Skin epidermis (tissue), 12 donors: ENCODE measurements around the gene GALNT10.

Source experiments
- H3K27ac ChIP-seq, 21 experiments: fragments of 200-600 bp; sonication (generic) in 11 of 21; one replicate each; pipeline ENCODE4 v1.5.0; 2020; ENCODE audit warnings: mild to moderate bottlenecking in 3 of 21, inconsistent platforms in 2 of 21, moderate library complexity in 2 of 21
- H3K4me3 ChIP-seq, 7 experiments: fragments of 200-600 bp; sonication (generic) in 2 of 7; one replicate each; pipeline ENCODE4 v1.5.0; 2020; ENCODE audit warnings: inconsistent platforms in 2 of 7, mild to moderate bottlenecking in 2 of 7, moderate library complexity in 1 of 7

The GALNT10 gene

GRCh38 chr5:154309805-154310204, 119.3 kb downstream of the GALNT10 start:
- Histone ChIP-seq H3K4me3 (no peak overlapping the region), H3K27ac (no peak overlapping the region)

GRCh38 chr5:154311362-154311761, 120.8 kb downstream of the GALNT10 start:
- Histone ChIP-seq H3K27ac (no peak overlapping the region), H3K4me3 (no peak overlapping the region)

- H3K27ac ChIP-seq, result no peak overlapping the region
- no peak overlapping the region for H3K4me3 ChIP-seq
Measured at GRCh38 chr5:154312000-154312399, 121.5 kb downstream of the GALNT10 start.

GRCh38 chr5:154312576-154312975, 122.0 kb downstream of the GALNT10 start:
- H3K4me3 ChIP-seq, result no peak overlapping the region
- H3K27ac ChIP-seq, result no peak overlapping the region

DNA sequence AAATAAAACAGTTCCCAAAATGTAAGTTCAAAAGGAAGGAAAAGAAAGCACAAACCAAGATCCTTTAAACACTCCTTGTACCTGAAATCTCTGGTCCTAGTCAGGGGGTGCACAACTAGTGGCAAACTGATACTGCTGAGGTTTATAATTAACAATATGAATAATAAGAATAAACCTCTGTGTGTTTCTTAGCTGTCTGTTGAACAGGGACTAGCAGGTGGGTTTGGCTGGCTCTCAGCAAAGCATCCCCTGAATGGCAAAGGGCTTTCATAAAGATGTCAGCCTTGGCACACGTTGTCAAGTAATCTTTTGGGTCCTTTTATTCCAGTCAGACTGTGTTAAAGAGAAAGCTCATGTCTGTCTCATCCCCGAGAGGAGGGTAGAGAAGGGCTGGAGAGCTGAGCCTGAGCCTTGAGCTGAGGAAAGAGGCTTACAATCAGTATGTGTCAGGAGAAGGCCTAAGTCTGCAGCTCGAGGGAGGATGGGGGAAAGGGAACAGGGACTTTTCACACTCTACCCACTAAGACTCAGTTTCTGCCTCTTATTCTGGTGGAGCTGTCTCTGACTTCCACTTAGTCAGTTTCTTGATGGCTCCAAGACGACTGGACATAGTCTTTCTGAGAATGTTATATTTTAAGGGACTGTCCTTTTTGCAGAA, 123.0 kb downstream of the GALNT10 start:
- Histone ChIP-seq H3K4me3 (no peak overlapping the region), H3K27ac (no peak overlapping the region)

DNA sequence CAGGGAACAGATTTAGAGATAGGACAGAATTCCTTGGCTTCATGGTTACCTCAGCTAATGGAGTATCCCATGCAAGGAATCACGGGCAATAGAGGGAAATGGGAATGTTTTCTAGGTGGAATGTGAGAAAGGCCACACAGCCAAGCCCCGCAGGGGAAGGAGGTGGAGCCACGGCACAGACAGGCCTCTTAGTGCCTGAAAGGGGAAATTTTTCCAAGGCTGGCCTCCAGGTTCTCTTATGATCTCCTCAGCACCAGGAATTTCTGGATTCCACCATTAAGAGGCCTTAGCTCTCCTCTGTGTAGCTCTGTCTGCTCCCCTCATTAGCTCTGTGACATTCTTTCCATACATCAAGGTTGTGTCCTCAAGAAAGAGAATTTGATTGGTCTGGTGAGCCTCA, 124.7 kb downstream of the GALNT10 start:
- Histone ChIP-seq H3K27ac (no peak overlapping the region), H3K4me3 (no peak overlapping the region)

- Histone ChIP-seq H3K27ac (no peak overlapping the region), H3K4me3 (no peak overlapping the region)
Measured at GRCh38 chr5:154315756-154316155, 125.2 kb downstream of the GALNT10 start.

GRCh38 chr5:154316223-154316935, 125.8 kb downstream of the GALNT10 start:
- no peak overlapping the region for H3K27ac ChIP-seq
- no peak overlapping the region for H3K4me3 ChIP-seq

DNA sequence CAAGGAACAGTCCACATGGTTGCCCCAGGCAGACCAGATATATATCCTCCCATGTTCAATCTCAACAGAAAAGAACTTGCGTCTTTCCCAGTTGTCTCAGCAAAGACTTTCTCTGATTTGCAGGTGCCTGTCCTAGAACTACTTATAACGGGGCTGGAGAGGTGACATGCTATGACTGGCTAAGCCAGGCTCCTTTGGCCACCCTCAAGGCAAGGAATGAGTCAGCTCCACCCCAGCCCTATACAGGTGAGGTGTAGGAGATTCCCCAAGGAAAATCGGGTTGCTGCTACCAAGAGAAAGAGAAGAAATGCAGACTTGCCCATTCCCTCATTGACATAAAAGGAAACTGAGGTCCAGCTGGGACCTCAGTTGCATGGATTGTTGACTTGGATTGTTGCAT, 127.4 kb downstream of the GALNT10 start:
- no peak overlapping the region for H3K27ac ChIP-seq
- no peak overlapping the region for H3K4me3 ChIP-seq

DNA sequence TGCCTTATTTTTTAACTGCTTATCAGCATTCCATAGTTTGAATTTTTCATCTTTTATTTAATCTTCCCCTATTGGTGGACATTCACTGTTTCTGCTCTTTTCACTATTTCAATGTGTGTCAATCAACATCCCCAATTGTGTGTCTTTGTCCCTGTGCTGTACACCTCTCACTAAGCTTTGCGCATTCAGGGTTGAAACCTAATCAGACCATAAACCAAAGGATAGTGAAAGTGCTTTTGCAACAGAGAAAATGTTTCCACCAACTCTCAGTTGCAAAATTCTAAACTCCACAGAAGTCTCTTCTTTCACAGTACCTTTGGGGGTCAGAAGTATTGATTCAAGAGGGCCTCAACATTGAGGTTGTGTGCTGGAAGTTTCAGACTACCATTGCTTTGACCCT, 128.2 kb downstream of the GALNT10 start:
- Histone ChIP-seq H3K4me3 (no peak overlapping the region), H3K27ac (no peak overlapping the region)

- H3K4me3 ChIP-seq, result no peak overlapping the region
- no peak overlapping the region for H3K27ac ChIP-seq
Measured at GRCh38 chr5:154319736-154320135, 129.2 kb downstream of the GALNT10 start.

- no peak overlapping the region for H3K27ac ChIP-seq
- H3K4me3 ChIP-seq, result no peak overlapping the region
Measured at GRCh38 chr5:154320224-154321089, 129.9 kb downstream of the GALNT10 start.

GRCh38 chr5:154321546-154321945, 131.0 kb downstream of the GALNT10 start:
- no peak overlapping the region for H3K27ac ChIP-seq
- H3K4me3 ChIP-seq, result no peak overlapping the region

DNA sequence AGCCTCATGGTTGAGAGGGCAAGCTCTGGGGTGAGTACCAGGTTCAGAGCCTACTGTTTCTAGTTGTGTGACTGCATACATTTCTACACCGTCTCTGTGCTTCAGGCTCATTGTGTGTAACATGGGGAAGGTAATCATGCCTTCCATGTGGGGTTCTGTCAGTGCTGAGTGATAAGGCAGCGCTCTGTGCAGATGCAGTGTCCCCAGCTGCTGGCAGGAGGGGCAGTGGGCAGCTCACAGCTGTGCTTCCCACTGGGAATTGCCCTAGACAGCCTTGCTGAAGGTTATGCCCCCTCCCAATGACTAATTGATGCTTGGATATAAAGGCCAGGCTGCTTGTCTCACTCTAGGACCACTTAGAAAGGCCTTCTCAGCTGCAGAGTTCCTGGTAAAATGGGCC, 133.5 kb downstream of the GALNT10 start:
- no peak overlapping the region for H3K27ac ChIP-seq
- H3K4me3 ChIP-seq, result no peak overlapping the region

DNA sequence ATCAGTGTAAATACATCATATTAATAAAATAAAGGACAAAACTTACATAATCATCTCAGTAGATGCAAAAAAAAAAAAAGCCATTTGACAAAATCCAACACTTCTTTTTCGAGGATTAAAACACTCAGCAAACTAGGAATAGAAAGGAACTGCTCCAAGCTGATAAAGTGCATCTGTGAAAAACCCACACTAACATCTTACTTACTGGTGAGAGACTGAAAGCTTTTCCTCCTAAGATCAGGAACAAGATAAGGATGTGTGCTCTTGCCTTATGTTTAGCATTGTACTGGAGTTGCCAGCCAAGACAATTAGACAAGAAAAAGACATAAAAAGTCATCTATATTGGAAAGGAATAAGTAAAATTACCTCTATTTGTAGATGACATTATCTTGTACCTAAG, 135.0 kb downstream of the GALNT10 start:
- no peak overlapping the region for H3K27ac ChIP-seq

GRCh38 chr5:154329062-154329461, 138.5 kb downstream of the GALNT10 start:
- Histone ChIP-seq H3K27ac (no peak overlapping the region), H3K4me3 (no peak overlapping the region)

More for the DNA sequence above, 135.0 kb downstream of the GALNT10 start:
- H3K4me3 ChIP-seq, result no peak overlapping the region

DNA sequence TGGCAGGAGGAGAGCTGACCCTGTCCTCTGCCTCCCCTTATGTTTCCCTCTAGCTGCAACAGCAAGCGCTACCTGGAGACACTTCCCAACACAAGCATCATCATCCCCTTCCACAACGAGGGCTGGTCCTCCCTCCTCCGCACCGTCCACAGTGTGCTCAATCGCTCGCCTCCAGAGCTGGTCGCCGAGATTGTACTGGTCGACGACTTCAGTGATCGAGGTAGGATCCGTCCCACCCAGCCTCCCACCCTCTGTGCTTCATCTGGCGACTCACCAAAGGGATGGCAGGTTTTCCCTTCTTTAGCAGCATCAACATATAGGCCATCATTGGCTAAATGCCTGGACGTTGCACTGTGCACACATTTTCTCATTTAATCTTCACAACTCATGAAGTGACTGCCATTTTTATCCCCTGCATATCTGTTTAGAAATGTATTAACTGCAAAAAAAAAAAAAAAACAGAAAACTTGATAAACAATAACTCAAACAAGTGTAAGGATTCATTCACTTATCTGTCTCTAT, 139.0 kb downstream of the GALNT10 start:
- H3K4me3 ChIP-seq, result no peak overlapping the region
- no peak overlapping the region for H3K27ac ChIP-seq

GRCh38 chr5:154330097-154330667, 139.6 kb downstream of the GALNT10 start:
- no peak overlapping the region for H3K4me3 ChIP-seq
- H3K27ac ChIP-seq, result no peak overlapping the region

DNA sequence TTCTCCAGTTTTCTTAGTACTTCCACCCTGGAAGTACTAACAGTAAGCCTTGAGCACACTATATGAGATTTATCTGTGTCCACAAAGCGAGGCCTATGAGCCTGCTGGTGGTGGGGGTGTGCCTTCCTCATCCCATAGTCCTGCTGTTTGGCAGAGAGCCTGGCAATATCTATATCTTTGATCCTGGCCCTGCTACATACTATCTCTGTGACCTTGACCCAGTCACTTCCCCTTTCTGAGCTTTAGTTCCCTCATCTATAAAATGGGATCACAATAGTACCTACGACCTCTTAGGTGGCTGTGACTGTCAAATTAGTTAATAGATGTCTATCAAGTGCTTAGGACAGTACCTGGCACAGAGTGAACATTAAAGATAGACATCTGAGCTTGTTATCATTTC, 140.7 kb downstream of the GALNT10 start:
- Histone ChIP-seq H3K27ac (no peak overlapping the region), H3K4me3 (no peak overlapping the region)

DNA sequence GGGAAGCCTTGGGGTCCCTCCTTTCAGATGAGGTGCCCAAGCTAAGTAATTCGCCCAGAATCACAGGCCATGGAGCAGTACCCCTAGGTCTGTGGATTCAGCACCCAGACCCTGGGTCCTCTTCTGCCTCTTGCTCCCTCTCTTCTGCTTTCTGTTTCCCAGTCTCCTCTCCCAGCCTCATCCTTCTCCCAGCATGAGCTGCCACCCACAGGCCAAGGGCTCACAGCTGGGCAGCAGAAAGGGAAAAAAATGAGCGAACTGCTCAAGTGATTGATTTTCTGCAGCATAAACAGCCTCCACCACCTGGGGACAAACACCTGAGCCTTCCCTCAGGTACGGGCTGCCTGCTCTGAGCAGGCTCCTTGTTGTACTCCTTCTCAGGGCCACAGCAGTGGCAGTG, 141.4 kb downstream of the GALNT10 start:
- H3K4me3 ChIP-seq, result no peak overlapping the region
- H3K27ac ChIP-seq, result peak overlapping the region in 1 of 21 experiments; percentile 20
